Gastrocnemius medialis (tissue), 4 donors: ENCODE measurements around the gene LDHB. TPM values are rescaled to one million over a fixed set of nuclear protein-coding genes. Genes with fewer than 3 reads are reported as not detected.
A peak's percentile ranks its signal among the peaks of the same experiment; 100 is the strongest.

Experiments used
- ATAC-seq, 2 donors: fragments of 150-250 bp; one replicate each; pipeline ENCODE4 v1.9.1; 2016
- DNase-seq, 2 donors: peaks; one replicate each; pipeline ENCODE4 v3.0.0-alpha.2; 2019
- H3K27ac ChIP-seq, 4 donors: fragments of 200-600 bp; sonication (generic); 1 replicate in 1 of 4; 2 replicates in 3 of 4; pipeline ENCODE4 v1.5.1; 2016 to 2018; ENCODE audit warnings: mild to moderate bottlenecking in 2 of 4, moderate library complexity in 1 of 4
- H3K27me3 ChIP-seq, 3 donors: fragments of 200-600 bp; sonication (generic) in 2 of 3; 1 replicate in 1 of 3; 2 replicates in 2 of 3; pipeline versions ENCODE4 v1.5.1 to v1.6.0; 2016 to 2019; ENCODE audit warnings: mild to moderate bottlenecking in 1 of 3, moderate library complexity in 1 of 3
- H3K36me3 ChIP-seq, 2 donors: fragments of 200-600 bp; sonication (generic) in 1 of 2; one replicate each; pipeline ENCODE4 v1.5.1; 2017 to 2018
- H3K4me1 ChIP-seq, 2 donors: fragments of 200-600 bp; sonication (generic) in 1 of 2; one replicate each; pipeline ENCODE4 v1.5.1; 2016 to 2017; ENCODE audit warnings: mild to moderate bottlenecking in 2 of 2
- H3K4me3 ChIP-seq, 4 donors: fragments of 200-600 bp; sonication (generic) in 3 of 4; 1 replicate in 1 of 4; 2 replicates in 3 of 4; pipeline ENCODE4 v1.5.1; 2016 to 2019; ENCODE audit warnings: mild to moderate bottlenecking in 2 of 4
- H3K9me3 ChIP-seq, 3 donors: fragments of 200-600 bp; sonication (generic) in 2 of 3; 1 replicate in 1 of 3; 2 replicates in 2 of 3; pipeline ENCODE4 v1.5.1; 2016 to 2019
- CTCF ChIP-seq, 5 experiments: fragments of 450-650 bp in 3 of 5; fragments of 200-600 bp in 2 of 5; sonication (generic) in 2 of 5; IDR thresholded peaks in 4 of 5; conservative IDR thresholded peaks in 1 of 5; 1 replicate in 4 of 5; 2 replicates in 1 of 5; pipeline ENCODE4 v1.5.1; 2016 to 2019; ENCODE audit warnings: antibody characterized with exemption in 5 of 5, mild to moderate bottlenecking in 3 of 5, moderate library complexity in 3 of 5
- POLR2A ChIP-seq, 2 donors: fragments of 450-650 bp; IDR thresholded peaks; one replicate each; pipeline ENCODE4 v1.6.1; 2017; ENCODE audit warnings: antibody characterized with exemption in 2 of 2, mild to moderate bottlenecking in 2 of 2, moderate library complexity in 2 of 2
- in situ Hi-C, 4 donors: fragments of 200-750 bp; cut with MboI; loops; one replicate each; pipeline versions ENCODE4 v1.15.0 to v1.8.0; 2017; ENCODE audit warnings: low sequenced_read_pairs in 4 of 4
- intact Hi-C: fragments of 100-400 bp; cut with DNase I; formaldehyde crosslinking; loops from one replicate; pipeline ENCODE4 v1.15.1; 2023; ENCODE audit warnings: low total_unique reads
- total RNA-seq, 4 donors: library from RNA; depleted of rRNA; stranded (reverse); fragments of >200 nt; gene quantifications; one replicate each; pipeline versions ENCODE4 v1.1.0 to v1.2.3, GENCODE V29; 2016

LDHB gene
- total RNA-seq, 4 donors from 2014 or later, result 76.4 to 229 (median 125) TPM

- TF ChIP-seq CTCF (IDR thresholded peaks at IDR 0.05 in 4 of 5, conservative IDR thresholded peaks at IDR 0.05 in 1 of 5) (no peak), POLR2A (IDR thresholded peaks at IDR 0.05) (no peak)
- ATAC-seq (no peak), DNase-seq (no peak)
- Histone ChIP-seq H3K4me1 (no peaks in the 10 kb centered on the region), H3K27me3 (no peaks in the 10 kb centered on the region), H3K4me3 (no peak overlapping the region), H3K9me3 (no peaks in the 10 kb centered on the region), H3K36me3 (peaks cover 0 to 52% of the 10 kb centered on the region in 2 donors), H3K27ac (no peak overlapping the region)
- in situ Hi-C loops, result no loop called here
- intact Hi-C loops, result no loop called here
Measured at GRCh38 chr12:21643758-21644157, 13.9 kb downstream of the LDHB start.

- H3K9me3 ChIP-seq, result no peaks in the 10 kb centered on the region
- H3K4me3 ChIP-seq, result no peak overlapping the region
- no peaks in the 10 kb centered on the region for H3K27me3 ChIP-seq
- TF ChIP-seq CTCF (IDR thresholded peaks at IDR 0.05 in 4 of 5, conservative IDR thresholded peaks at IDR 0.05 in 1 of 5) (no peak), POLR2A (IDR thresholded peaks at IDR 0.05) (no peak)
- intact Hi-C loops, result no loop called here
- in situ Hi-C loops, result no loop called here
- no peaks in the 10 kb centered on the region for H3K4me1 ChIP-seq
- no peak overlapping the region for H3K27ac ChIP-seq
- DNase-seq (no peak), ATAC-seq (no peak)
- H3K36me3 ChIP-seq, result peaks cover 0 to 50% of the 10 kb centered on the region in 2 donors
Measured at GRCh38 chr12:21642707-21643389, 14.8 kb downstream of the LDHB start.

- ATAC-seq (no peak), DNase-seq (no peak)
- no peaks in the 10 kb centered on the region for H3K27me3 ChIP-seq
- H3K4me3 ChIP-seq, result no peak overlapping the region
- TF ChIP-seq POLR2A (IDR thresholded peaks at IDR 0.05) (no peak), CTCF (IDR thresholded peaks at IDR 0.05 in 4 of 5, conservative IDR thresholded peaks at IDR 0.05 in 1 of 5) (no peak)
- no peaks in the 10 kb centered on the region for H3K4me1 ChIP-seq
- H3K36me3 ChIP-seq, result peaks cover 0 to 65% of the 10 kb centered on the region in 2 donors
- no peaks in the 10 kb centered on the region for H3K9me3 ChIP-seq
- in situ Hi-C loops, result no loop called here
- peak overlapping the region in 1 of 4 donors; percentile 15 for H3K27ac ChIP-seq
- intact Hi-C loops, result no loop called here
Measured at GRCh38 chr12:21638054-21638891, 19.4 kb downstream of the LDHB start.

GRCh38 chr12:21634245-21634644 lies 23.4 kb downstream of the LDHB start:
- in situ Hi-C loops (no loop called here), intact Hi-C loops (no loop called here)
- Histone ChIP-seq H3K9me3 (no peaks in the 10 kb centered on the region), H3K4me1 (no peaks in the 10 kb centered on the region), H3K27me3 (no peaks in the 10 kb centered on the region), H3K4me3 (no peak overlapping the region), H3K36me3 (peaks cover 0 to 39% of the 10 kb centered on the region in 2 donors), H3K27ac (no peak overlapping the region)
- no peak for ATAC-seq
- TF ChIP-seq POLR2A (IDR thresholded peaks at IDR 0.05) (no peak), CTCF (IDR thresholded peaks at IDR 0.05 in 4 of 5, conservative IDR thresholded peaks at IDR 0.05 in 1 of 5) (no peak)
- no peak for DNase-seq
